NCI-H1105 (cell line): ENCODE data around the gene PSMC5.
"Not testable (repeated sequence)": the region's sequence is repeated elsewhere in the genome, so short reads cannot be mapped to it uniquely, and the experiment has no call there.

Experiments
- DNase-seq: peaks from one replicate; lab custom pipeline; 2025; lab: John Stamatoyannopoulos, UW

The PSMC5 gene

GRCh38 chr17:63870292-63870665 is 43.0 kb downstream of the PSMC5 start:
- DNase-seq = not testable (repeated sequence)

GRCh38 chr17:63871646-63872365 is 44.6 kb downstream of the PSMC5 start:
- not testable (repeated sequence) for DNase-seq

- DNase-seq = not testable (repeated sequence)
Observed at GRCh38 chr17:63873577-63873976, 46.3 kb downstream of the PSMC5 start, which contains the start of gene CSH2. CSH2 (minus strand) TSS chr17:63873677; CDS start chr17:63873614, 63 bp downstream.

GRCh38 chr17:63874061-63874626 is 46.9 kb downstream of the PSMC5 start:
- DNase-seq = not testable (repeated sequence)

- not testable (repeated sequence) for DNase-seq
Observed at GRCh38 chr17:63874693-63875092, 47.5 kb downstream of the PSMC5 start.

- DNase-seq = not testable (repeated sequence)
Observed at GRCh38 chr17:63878413-63878812, 51.2 kb downstream of the PSMC5 start.

- DNase-seq = no peak
Observed at GRCh38 chr17:63880706-63881105, 53.5 kb downstream of the PSMC5 start.

GRCh38 chr17:63881337-63881736 is 54.1 kb downstream of the PSMC5 start:
- DNase-seq = not testable (repeated sequence)
